ENCODE measurements around the gene CHD2.

DNA sequence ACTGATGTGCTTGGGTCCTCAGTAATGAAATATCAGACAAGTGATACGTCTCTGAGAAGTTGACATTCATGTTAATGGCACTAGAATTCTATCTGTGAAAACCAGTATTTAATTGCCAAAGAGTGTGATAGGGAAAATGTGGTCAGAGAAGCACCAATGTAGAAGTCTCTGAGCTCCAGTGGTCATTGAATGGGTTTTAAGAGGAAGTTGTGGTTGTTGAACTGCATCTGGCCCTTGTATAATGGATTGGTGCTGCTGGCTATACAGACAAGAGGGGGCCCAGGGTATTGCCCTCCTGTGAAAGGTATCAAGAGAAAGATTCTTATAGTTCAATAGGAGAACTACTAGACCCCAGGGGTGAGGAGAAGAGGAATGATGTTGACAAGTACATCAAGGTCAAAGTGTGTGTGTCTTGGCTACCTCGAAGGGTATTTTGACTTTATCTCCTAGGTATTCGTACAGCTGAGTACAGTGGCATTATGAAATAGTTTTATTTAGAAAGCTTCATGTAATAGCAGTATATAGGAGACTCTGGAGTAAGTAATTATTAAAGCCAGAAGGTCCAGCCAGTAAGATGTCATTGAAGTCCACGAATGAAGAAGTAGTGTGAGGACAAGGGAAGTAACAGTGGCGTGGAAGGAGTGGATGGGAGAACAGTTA, 47.1 kb downstream of the CHD2 start:
- no peak for TF ChIP-seq FOXK1 (CRISPR knock-in tag; IDR thresholded peaks at IDR 0.05)
- TF ChIP-seq, protein P1, sequence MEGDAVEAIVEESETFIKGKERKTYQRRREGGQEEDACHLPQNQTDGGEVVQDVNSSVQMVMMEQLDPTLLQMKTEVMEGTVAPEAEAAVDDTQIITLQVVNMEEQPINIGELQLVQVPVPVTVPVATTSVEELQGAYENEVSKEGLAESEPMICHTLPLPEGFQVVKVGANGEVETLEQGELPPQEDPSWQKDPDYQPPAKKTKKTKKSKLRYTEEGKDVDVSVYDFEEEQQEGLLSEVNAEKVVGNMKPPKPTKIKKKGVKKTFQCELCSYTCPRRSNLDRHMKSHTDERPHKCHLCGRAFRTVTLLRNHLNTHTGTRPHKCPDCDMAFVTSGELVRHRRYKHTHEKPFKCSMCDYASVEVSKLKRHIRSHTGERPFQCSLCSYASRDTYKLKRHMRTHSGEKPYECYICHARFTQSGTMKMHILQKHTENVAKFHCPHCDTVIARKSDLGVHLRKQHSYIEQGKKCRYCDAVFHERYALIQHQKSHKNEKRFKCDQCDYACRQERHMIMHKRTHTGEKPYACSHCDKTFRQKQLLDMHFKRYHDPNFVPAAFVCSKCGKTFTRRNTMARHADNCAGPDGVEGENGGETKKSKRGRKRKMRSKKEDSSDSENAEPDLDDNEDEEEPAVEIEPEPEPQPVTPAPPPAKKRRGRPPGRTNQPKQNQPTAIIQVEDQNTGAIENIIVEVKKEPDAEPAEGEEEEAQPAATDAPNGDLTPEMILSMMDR (IDR thresholded peaks at IDR 0.05), result no peak
- no peak for TF ChIP-seq CREM (CRISPR knock-in tag; IDR thresholded peaks at IDR 0.05)
- TF ChIP-seq STAT6 (CRISPR knock-in tag; conservative IDR thresholded peaks at IDR 0.05; ENCODE audit: low read depth), result no peak
- no peak for TF ChIP-seq NFYB (CRISPR knock-in tag; conservative IDR thresholded peaks at IDR 0.05; ENCODE audit: low read depth)
- TF ChIP-seq JUN (CRISPR knock-in tag; IDR thresholded peaks at IDR 0.05), result no peak
- no peak for TF ChIP-seq TEAD1 (CRISPR knock-in tag; IDR thresholded peaks at IDR 0.05)
- TF ChIP-seq, protein P2, sequence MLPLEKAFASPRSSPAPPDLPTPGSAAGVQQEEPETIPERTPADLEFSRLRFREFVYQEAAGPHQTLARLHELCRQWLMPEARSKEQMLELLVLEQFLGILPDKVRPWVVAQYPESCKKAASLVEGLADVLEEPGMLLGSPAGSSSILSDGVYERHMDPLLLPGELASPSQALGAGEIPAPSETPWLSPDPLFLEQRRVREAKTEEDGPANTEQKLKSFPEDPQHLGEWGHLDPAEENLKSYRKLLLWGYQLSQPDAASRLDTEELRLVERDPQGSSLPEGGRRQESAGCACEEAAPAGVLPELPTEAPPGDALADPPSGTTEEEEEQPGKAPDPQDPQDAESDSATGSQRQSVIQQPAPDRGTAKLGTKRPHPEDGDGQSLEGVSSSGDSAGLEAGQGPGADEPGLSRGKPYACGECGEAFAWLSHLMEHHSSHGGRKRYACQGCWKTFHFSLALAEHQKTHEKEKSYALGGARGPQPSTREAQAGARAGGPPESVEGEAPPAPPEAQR (CRISPR knock-in tag; IDR thresholded peaks at IDR 0.05), result no peak
- TF ChIP-seq, protein P3, sequence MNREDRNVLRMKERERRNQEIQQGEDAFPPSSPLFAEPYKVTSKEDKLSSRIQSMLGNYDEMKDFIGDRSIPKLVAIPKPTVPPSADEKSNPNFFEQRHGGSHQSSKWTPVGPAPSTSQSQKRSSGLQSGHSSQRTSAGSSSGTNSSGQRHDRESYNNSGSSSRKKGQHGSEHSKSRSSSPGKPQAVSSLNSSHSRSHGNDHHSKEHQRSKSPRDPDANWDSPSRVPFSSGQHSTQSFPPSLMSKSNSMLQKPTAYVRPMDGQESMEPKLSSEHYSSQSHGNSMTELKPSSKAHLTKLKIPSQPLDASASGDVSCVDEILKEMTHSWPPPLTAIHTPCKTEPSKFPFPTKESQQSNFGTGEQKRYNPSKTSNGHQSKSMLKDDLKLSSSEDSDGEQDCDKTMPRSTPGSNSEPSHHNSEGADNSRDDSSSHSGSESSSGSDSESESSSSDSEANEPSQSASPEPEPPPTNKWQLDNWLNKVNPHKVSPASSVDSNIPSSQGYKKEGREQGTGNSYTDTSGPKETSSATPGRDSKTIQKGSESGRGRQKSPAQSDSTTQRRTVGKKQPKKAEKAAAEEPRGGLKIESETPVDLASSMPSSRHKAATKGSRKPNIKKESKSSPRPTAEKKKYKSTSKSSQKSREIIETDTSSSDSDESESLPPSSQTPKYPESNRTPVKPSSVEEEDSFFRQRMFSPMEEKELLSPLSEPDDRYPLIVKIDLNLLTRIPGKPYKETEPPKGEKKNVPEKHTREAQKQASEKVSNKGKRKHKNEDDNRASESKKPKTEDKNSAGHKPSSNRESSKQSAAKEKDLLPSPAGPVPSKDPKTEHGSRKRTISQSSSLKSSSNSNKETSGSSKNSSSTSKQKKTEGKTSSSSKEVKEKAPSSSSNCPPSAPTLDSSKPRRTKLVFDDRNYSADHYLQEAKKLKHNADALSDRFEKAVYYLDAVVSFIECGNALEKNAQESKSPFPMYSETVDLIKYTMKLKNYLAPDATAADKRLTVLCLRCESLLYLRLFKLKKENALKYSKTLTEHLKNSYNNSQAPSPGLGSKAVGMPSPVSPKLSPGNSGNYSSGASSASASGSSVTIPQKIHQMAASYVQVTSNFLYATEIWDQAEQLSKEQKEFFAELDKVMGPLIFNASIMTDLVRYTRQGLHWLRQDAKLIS (CRISPR knock-in tag; IDR thresholded peaks at IDR 0.05; ENCODE audit: borderline replicate concordance), result no peak
- TF ChIP-seq RORB (CRISPR knock-in tag; IDR thresholded peaks at IDR 0.05), result no peak
- TF ChIP-seq, protein P4, sequence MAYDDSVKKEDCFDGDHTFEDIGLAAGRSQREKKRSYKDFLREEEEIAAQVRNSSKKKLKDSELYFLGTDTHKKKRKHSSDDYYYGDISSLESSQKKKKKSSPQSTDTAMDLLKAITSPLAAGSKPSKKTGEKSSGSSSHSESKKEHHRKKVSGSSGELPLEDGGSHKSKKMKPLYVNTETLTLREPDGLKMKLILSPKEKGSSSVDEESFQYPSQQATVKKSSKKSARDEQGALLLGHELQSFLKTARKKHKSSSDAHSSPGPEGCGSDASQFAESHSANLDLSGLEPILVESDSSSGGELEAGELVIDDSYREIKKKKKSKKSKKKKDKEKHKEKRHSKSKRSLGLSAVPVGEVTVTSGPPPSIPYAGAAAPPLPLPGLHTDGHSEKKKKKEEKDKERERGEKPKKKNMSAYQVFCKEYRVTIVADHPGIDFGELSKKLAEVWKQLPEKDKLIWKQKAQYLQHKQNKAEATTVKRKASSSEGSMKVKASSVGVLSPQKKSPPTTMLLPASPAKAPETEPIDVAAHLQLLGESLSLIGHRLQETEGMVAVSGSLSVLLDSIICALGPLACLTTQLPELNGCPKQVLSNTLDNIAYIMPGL (CRISPR knock-in tag; IDR thresholded peaks at IDR 0.05), result no peak
- TF ChIP-seq, protein P5, sequence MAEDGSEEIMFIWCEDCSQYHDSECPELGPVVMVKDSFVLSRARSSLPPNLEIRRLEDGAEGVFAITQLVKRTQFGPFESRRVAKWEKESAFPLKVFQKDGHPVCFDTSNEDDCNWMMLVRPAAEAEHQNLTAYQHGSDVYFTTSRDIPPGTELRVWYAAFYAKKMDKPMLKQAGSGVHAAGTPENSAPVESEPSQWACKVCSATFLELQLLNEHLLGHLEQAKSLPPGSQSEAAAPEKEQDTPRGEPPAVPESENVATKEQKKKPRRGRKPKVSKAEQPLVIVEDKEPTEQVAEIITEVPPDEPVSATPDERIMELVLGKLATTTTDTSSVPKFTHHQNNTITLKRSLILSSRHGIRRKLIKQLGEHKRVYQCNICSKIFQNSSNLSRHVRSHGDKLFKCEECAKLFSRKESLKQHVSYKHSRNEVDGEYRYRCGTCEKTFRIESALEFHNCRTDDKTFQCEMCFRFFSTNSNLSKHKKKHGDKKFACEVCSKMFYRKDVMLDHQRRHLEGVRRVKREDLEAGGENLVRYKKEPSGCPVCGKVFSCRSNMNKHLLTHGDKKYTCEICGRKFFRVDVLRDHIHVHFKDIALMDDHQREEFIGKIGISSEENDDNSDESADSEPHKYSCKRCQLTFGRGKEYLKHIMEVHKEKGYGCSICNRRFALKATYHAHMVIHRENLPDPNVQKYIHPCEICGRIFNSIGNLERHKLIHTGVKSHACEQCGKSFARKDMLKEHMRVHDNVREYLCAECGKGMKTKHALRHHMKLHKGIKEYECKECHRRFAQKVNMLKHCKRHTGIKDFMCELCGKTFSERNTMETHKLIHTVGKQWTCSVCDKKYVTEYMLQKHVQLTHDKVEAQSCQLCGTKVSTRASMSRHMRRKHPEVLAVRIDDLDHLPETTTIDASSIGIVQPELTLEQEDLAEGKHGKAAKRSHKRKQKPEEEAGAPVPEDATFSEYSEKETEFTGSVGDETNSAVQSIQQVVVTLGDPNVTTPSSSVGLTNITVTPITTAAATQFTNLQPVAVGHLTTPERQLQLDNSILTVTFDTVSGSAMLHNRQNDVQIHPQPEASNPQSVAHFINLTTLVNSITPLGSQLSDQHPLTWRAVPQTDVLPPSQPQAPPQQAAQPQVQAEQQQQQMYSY (CRISPR knock-in tag; IDR thresholded peaks at IDR 0.05), result no peak
- no peak for TF ChIP-seq MAX (CRISPR knock-in tag; IDR thresholded peaks at IDR 0.05)
- TF ChIP-seq ZNF138 (CRISPR knock-in tag; conservative IDR thresholded peaks at IDR 0.05), result no peak

Data from WTC11 (cell line).